IPS-NIHi7 (cell line): ENCODE results near the gene APCDD1.

ENCODE experiments used
- DNase-seq: peaks from one replicate; pipeline ENCODE4 v3.0.0; 2012; ENCODE audit warnings: mixed read lengths; ENCODE audit errors: extremely low spot score

Gene APCDD1

DNA sequence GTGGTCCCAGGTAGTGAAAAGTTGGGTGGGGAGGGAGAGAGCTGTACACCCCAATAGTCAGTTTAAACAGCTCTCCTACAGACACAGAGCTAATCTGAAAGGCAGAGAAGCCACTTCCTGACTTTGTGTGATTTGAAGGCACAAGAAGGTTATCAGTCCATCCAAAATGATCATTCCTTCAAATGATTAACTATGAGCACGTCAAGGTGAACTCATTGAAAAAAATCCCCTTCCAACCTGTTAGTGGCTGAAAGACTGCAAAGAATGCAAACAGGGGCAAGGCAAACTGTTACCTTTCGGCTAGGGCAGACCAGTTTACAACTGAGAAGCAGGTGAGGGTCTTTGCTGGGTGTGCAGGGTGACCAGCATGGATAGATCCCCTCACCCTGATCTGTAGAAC, 22.8 kb upstream of the APCDD1 start:
- no peak for DNase-seq

DNA sequence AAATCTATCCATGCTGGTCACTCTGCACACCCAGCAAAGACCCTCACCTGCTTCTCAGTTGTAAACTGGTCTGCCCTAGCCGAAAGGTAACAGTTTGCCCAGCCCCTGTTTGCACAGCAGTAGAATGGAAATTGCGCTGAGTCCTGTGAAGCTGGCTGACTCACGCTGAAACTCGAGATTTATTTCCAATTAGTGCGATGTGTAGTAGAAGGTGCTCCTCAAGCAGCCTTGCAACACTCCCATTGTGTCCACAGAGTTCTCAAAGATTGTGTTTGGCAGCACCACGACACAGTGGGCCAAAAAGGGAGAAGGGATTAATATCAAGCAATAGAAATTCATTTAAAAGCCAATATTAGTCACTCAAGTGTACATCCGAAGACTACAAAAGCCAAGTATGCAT, 21.7 kb upstream of the APCDD1 start:
- no peak for DNase-seq

DNA sequence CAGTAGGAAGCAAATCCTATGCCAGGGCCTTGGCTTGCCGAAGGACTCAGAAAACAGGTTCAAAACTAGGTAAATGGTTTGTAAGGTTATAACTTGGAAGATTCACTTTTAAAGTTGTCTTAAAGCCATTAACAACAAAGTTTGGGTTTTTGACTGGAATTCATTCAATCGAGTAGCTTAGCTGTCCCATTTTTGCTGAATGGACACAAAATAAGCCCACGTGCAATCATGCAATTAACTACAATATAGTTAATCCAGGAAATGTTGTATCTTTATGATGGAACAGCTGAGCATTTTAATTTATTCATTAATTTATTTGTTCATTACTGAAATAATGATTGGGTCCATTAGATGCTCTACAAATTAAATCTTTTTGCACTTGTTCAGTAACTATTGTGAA, 18.3 kb upstream of the APCDD1 start:
- no peak for DNase-seq

DNA sequence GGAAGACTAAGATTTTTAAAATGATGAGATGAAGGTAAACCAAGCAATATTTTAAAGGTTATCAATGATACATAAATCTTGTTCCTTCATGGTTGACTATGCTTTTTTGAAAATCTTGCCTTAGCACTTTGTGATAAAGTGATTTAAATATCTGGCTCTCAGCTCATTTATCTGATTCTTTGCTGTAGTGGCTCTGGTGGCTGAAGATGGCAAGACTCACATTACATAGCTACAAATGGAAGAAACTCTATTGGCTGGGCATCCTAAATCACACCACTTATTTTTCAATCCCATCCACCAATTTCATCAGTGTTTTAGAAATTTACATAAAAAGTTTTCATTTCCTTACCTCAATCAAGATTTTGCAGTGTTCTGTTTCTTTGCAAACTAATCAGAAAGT, 16.6 kb upstream of the APCDD1 start:
- DNase-seq, result no peak

DNA sequence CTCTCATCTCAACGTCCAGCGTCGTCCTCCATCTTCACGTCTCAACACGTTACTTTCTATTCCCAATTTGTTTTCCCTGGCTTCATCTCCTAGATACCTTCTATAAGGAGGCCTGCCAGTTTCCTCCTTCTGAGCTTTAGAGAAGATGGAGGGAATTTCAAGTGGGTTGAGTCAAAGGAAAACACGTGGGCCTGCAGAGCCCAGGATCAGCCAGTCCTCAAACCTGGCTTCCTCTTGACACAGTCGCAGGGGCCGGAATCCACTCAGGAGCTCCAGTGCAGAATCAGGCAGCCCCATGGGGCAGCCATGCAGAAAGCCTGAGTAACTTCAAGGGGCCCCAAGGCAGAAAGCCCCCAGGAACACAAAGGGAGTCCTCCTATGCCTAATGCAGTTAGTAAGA, 14.5 kb upstream of the APCDD1 start:
- no peak for DNase-seq

DNA sequence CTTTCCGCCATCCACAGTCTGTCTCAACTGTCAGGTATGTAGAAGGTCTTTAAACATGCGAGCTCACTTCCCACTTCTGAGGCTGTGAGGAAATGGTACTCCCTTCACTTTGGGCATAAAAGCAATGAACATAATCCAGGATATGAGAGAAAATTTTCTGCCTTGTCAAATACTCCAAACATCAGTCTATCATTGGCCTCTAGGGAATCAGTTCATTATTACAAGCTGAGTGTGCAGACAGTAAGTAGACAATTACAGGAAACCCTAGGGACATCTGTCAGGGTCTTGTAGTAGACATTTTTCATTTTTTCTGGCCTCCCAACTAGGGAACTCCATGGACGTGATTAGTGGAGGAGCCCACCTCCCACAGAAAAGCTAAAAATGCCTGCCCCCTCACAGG, 13.6 kb upstream of the APCDD1 start:
- DNase-seq, result no peak

DNA sequence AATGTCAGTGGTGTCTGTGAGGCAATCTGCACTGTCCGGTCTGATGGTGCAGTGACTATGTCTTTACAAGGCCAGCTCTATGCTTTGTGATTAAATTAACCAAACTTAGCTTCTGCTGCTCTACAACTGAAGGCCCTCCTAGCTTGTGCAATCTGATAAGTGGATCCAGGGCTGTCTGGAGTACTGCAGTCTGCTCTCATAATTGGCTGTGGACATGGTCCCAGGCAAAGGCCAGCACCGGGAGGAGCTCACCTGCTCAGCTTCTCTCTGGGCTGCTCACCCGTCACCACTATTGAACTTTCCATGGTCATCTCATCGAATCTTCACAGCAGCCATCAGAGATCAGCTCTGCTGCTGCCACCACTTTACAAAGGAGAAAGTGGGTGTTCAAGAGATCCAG, 13.0 kb upstream of the APCDD1 start:
- no peak for DNase-seq

DNA sequence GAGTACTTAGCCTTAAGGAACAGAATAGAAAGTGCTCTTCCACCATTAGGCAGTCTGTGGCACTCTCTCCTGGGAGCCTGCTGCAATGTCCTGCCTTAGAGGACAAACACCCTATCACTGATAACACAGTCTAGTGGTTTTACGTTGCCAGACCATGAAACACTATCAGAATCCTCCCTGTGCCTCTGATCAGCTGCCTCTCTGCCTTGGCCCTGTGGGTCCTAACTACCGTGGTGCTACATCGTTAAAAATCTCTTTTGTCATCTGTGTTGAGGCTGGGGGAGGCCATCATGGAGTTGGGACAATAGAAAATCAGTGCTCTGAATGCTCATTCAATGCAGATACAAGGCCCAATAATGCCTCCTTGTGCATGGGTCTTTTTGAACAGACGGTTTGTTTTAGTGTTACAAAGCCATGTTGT, 11.9 kb upstream of the APCDD1 start:
- no peak for DNase-seq

DNA sequence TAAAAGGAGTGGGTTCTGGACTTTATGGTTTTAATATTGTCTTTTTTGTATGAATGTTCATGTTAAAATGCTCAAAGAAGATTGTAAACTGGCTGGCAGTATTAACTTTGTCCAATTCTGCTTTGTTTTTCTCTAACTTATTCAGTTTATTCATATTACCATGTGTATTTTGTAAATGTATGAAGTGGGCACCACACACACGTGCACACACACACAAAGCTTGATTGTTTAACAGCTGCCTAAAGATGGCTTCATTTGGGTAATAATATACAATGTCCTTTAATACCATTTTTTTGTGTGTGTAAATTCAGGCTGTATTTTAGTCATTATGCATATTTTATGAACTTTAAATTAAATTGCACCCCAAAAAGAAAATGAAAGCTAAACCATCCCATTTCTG, 11.4 kb upstream of the APCDD1 start:
- DNase-seq, result no peak

DNA sequence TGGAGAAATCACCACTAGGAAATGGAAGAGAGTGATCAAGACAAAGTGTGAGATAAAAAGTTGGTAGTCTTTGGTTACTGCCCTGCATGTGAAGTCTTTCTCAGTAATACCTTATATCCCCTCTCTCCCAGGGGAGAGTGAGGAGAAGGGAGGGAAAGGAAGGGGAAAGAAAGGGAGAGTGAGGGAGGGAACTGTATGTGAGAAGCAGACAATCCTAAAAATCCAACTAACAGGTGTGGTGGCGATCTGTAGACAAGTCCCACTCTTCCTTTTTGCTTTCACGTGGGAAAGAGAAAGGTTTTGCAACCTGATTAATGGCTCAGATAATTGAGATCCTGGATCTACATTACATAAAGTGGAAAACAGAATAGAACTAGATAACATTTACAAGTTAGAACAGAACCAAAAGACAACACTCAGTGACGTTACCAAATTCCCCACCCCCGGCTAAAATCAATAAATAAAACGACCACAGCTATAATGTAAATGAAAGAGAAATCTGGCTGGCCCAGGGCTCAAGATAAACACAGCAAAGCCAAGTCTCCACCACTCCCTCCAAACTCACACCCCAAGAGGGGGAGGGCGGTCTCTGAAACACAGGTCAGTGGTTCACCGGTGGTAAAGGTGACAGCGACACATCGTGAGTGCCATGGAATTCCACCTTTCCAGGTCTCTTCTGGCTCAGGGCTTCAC, 10.0 kb upstream of the APCDD1 start:
- DNase-seq, result no peak

DNA sequence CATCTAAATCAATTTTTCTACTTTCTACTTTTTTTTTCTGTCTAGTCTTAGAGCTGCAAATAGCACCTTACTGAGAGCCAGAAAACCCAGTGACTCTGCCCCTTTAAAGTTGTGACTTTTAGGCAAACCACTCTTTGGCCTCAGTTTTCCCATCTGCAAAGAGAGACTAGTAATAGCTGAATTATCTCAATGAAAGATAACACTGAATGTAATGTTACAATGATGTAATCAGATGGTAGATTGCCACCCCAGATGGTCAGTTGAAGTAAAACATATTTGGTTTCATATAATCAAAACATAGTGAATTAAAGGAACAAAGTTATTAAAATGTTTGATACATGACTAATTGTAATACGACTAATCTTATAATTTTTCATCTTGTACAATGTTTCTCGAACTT, 5.0 kb upstream of the APCDD1 start:
- DNase-seq, result no peak

DNA sequence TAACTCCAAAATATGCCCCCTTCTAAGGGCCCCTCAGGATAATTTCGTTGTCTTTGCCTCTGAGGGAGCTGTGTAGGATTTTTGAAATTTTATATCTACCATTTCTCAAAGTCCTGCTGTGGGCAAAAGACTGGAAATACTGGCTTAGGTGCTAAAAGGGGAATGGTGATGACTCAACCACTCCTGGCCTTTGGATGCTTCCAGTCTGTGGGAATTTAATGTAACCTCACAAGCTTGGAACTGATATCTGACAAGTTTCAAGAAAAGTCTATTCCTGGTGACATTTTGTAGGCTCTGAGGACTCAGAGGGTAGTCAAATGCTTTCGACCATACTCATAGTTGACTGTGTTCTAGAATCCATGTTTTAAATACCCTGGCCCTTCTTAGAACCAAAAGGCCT, 3.4 kb upstream of the APCDD1 start:
- DNase-seq, result no peak

DNA sequence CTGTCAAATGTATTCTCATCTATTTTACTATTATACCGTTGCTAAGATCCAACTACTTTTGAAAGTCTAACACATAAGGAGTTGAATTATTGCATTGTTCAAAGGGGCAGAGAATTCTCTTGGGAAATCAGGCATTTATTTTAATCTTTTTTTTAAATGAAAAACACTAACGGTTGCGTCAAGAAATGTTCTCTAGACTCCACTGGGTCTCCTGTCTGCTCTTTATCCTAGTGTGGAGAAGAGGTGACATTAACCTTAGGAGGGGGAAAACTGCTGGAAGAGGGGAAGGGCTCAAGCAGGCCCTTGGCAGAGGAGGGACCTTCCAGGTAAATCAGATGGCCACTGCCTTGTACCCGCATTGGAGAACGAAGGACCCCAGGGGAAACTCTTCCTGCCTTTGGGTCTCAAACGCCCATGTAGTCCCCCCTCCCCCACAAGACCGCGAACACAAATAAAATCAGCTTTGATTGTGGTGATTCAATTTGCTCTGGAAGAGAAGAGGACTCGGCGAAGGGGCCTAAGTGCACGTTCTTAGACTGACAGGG, 1.1 kb upstream of the APCDD1 start:
- DNase-seq, result peak; percentile 36

DNA sequence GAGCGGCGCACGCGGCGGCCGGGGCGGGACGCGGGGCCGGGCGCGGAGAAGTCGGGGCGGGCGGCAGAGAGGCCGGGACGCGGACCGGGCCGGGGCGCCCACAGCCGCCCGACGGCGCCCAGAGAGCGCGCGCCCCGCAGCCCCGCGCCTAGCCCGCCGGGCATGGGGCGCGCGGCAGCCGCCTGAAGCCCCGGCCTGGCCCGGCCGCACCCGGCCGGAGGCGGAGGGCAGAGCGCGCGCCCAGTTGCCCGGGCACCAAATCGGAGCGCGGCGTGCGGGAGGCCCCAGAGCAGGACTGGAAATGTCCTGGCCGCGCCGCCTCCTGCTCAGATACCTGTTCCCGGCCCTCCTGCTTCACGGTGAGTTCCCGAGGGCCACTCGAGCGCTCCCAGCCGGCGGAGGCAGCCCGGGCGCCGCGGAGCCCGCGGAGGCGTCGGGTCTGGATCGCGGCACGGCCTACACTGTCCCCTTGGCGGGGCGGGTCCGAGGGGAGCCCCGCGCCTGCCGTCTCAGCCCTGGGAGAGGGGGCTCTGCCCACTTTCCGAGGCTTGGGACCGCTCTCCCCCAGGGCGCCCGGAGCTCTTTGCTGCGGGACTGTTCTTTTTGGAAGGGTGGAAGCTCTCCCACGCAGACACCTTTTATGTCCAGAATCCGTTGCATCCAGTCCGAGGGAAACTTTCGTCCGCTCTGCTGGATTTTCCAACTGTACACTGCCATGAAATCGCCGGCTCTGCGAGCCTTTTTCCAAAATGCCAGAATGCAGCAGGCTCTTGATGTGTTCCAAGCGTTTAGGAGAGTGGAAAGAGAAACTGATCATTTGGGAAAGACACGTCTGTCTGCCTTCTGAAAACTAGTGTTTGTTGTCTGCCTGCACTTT, 484 bp downstream of the APCDD1 start:
- no peak for DNase-seq

DNA sequence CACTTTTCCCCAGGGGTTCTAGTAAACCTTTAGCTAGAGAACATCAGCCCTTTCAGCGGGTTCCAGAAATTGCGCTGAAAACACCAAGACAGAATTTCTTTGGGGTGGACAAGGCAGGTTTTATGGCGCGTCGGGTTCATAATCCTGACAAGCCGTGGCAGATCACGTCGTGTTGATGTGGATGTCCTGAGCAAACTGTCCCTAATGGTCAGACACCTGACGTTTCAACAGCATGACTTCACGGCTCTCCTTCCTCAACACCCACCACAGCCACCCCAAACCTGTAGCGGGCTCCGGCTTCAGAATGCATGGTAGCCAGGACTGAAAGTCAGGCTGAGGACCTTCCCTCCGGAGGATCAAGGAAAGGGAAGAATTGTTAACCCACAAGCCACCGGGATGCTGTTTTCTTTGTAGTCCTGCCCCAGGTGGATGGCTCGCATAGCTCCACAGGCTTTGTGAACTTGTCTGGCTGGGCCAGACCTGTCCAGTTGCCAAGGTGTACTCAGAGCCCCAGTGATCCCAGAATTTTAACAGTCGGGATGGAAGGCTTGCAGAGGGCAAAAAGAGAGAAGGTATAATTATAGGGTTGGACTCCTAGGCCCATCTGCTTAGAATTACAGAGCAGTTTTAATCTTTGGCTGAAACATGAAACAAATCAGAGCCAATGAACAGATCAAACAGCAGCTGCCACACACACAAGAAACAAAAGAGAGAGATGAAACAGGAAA, 1.5 kb downstream of the APCDD1 start:
- peak; percentile 30 for DNase-seq

DNA sequence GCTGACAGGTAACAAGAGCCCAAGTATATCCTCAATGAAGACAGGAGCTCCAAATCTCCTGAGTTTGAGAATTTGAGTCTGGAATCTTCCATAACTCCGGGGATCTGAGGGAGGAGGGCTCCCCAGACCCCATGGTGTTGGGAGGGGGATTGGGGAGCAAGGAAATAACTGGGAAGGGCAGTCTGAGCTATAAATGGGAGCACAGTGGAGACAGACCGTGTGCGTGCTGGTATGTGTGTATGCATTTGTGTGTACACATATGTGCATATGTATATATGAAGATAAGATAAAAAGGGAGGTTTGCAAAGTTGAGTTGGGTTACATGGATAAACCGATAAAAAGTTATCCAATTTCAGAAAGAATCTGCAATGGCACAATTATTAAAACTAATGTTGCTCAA, 2.3 kb downstream of the APCDD1 start:
- no peak for DNase-seq

DNA sequence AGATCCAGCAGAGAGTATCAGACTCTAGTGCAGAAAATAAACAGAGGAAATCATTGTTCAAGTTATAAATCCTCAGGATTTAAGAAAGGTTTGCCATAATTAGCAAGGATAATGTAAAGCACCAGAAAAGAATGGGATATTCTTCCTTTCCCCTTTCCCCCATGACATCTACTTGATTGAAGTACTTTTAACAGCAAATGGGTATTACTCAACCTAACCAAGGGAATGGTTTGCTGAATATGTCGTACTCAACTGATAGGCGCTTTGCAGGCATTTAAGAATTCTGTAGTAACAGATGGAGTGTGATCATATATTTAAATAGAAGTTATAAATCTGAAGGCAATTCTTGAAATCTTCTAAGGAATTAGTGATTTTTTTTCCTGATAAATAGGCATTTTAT, 2.7 kb downstream of the APCDD1 start:
- DNase-seq, result no peak

DNA sequence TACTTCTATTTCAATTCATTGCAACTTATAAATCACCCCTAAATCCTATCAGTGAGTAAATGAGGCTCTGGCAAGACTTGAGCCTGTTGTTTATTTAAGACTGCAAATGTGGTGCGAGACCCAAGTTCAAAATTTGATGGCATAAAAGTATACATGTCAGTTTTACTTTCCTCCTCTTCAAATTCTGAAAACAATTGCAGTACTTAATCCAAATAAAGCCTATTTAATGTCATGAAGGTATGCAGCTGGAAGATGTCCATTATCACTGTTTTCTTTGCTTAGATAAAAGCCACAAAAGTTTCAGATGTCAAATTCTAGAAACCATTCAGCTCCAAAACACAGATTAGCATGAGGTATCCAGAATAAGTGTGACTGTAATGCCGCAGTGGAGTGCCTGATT, 3.3 kb downstream of the APCDD1 start:
- DNase-seq, result no peak

DNA sequence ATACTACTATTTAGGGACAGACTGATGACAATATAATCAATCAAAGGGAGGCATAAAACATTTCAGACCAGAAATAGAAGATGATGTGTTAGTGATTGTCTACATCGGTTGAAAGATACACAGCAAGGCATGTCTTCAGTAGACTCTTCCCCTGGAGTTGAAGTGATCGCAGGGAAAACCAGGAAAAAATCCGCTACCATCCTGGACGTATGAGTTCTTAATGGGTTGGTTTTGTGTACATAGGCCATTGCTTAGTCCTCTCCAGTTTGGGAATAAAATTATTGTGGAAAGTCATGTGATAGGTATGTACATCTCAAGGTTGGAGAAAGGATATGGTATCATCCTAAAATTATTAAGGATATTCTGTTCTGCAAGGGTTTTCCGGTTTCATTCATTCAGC, 4.3 kb downstream of the APCDD1 start:
- DNase-seq, result no peak

DNA sequence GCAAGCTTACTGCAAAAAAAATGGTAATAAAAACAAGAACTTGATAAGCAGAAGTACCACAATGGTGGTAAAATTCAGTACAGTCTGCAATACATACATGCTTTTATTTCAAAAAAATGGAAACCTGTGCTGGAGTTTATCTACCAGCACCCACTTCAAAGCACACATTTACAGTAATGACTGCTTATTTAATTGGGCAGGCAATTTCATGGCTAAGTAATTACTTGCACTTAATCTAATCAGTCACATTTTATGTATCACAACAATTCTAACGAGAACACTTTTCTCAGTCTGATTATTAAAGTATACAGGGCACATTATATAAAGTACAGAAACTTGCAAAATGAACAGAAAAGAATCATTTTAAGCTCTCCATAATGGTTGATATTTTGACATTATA, 5.2 kb downstream of the APCDD1 start:
- no peak for DNase-seq

DNA sequence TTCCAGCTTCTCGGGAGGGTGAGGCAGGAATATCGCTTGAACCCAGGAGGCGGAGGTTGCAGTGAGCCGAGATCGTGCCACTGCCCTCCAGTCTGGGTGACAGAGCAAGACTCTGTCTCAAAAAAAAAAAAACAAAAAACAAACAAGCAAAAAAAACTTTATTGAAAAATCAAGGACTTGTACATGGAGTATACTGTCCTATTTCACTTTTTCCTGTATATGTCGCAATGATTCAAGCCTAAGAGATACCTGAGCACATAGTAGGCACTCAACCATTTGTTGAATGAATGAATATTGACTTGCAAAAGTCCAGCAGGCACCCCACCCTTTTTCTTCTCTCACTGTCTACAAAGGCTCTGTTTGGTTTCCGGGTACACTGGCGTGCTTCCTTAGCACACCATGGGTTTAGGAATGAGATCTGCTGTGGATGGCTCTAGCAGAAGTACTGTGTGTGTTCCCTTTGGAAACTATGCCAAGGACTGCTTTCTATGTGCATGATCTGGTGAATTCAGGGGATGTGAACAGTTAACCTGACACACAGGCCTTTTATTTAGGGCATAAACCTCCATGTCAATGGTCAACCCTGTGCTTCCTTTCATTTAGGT, 6.1 kb downstream of the APCDD1 start:
- no peak for DNase-seq

DNA sequence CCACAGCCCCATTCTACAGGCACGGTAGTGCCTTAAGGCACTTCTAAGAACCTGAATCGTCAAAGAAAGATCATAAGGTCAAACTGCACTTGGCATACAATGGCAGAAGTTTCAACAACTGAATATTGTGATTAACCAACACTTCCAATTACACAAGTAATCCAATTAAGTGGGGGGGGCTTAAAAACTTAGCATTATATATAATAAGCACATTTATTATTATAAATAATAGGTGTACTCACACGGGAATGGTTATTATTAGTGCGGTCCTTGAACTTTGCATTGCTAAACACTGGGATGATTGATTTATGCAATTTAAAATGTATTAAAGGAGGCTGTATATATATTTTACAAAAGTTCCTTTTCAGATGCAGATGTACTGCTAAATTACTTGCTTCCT, 7.6 kb downstream of the APCDD1 start:
- DNase-seq, result no peak
